Liver (tissue), 9 donors: Measurements from ENCODE around the gene NTMT2. TPM values are rescaled to one million over a fixed set of nuclear protein-coding genes. Genes with fewer than 3 reads are reported as not detected.

Experiments
- DNase-seq: peaks from one replicate; pipeline ENCODE4 v3.0.0-alpha.2; 2017; ENCODE audit warnings: low spot score
- H3K27ac ChIP-seq, 2 donors: one replicate each; pipeline ENCODE4 v1.7.0; 2013; ENCODE audit warnings: inconsistent platforms in 2 of 2, low read length in 2 of 2, control low read depth in 1 of 2, low read depth in 1 of 2, mild to moderate bottlenecking in 1 of 2
- H3K27me3 ChIP-seq, 4 donors: one replicate each; pipeline versions ENCODE4 v1.6.1 to v1.7.0; 2013; ENCODE audit warnings: low read length in 3 of 4, inconsistent platforms in 1 of 4, mild to moderate bottlenecking in 1 of 4, moderate library complexity in 1 of 4; ENCODE audit not compliant: control insufficient read depth in 4 of 4, insufficient read depth in 4 of 4
- H3K36me3 ChIP-seq, 4 donors: one replicate each; pipeline versions ENCODE4 v1.6.1 to v1.7.0; 2013; ENCODE audit warnings: low read length in 3 of 4, mild to moderate bottlenecking in 3 of 4, low read depth in 1 of 4, moderate library complexity in 1 of 4; ENCODE audit not compliant: control insufficient read depth in 4 of 4, insufficient read depth in 3 of 4
- H3K4me1 ChIP-seq, 4 donors: one replicate each; pipeline versions ENCODE4 v1.6.1 to v1.7.0; 2013; ENCODE audit warnings: low read length in 3 of 4, mild to moderate bottlenecking in 3 of 4, moderate library complexity in 1 of 4; ENCODE audit not compliant: control insufficient read depth in 4 of 4, insufficient read depth in 4 of 4
- H3K4me3 ChIP-seq, 3 donors: one replicate each; pipeline versions ENCODE4 v1.6.1 to v1.7.0; 2013; ENCODE audit warnings: low read length in 3 of 3, control low read depth in 1 of 3, low read depth in 1 of 3, mild to moderate bottlenecking in 1 of 3
- H3K9ac ChIP-seq, 2 donors: one replicate each; pipeline ENCODE4 v1.7.0; 2013; ENCODE audit warnings: low read length in 2 of 2, mild to moderate bottlenecking in 2 of 2, moderate library complexity in 2 of 2, control low read depth in 1 of 2, low read depth in 1 of 2
- H3K9me3 ChIP-seq, 4 donors: one replicate each; pipeline versions ENCODE4 v1.6.1 to v1.7.0; 2013; ENCODE audit warnings: low read length in 3 of 4; ENCODE audit not compliant: control insufficient read depth in 4 of 4
- ATF3 ChIP-seq: IDR thresholded peaks from 2 replicates; pipeline ENCODE4 v1.6.1; 2016; ENCODE audit warnings: antibody characterized with exemption
- CTCF ChIP-seq: fragments of 150-350 bp; IDR thresholded peaks from 2 replicates; pipeline ENCODE4 v1.5.1; 2017; ENCODE audit warnings: improper control_type of control experiment, low read depth, low read length; ENCODE audit not compliant: missing input control
- EGR1 ChIP-seq, 2 donors: IDR thresholded peaks; 2 replicates each; pipeline ENCODE4 v1.6.1; 2016 to 2018; ENCODE audit warnings: antibody characterized with exemption in 2 of 2, low read depth in 2 of 2
- FOXA1 ChIP-seq: IDR thresholded peaks from 2 replicates; pipeline ENCODE4 v1.6.1; 2016; ENCODE audit warnings: antibody characterized with exemption
- GABPA ChIP-seq, 2 donors: IDR thresholded peaks in 1 of 2; conservative IDR thresholded peaks in 1 of 2; 2 replicates each; pipeline ENCODE4 v1.6.1; 2016; ENCODE audit warnings: antibody characterized with exemption in 2 of 2, mild to moderate bottlenecking in 1 of 2, moderate library complexity in 1 of 2
- HNF4A ChIP-seq, 2 donors: conservative IDR thresholded peaks; 2 replicates each; pipeline ENCODE4 v1.6.1; 2016; ENCODE audit warnings: antibody characterized with exemption in 2 of 2, mild to moderate bottlenecking in 2 of 2
- HNF4G ChIP-seq: IDR thresholded peaks from 2 replicates; pipeline ENCODE4 v1.6.1; 2016; ENCODE audit warnings: antibody characterized with exemption
- JUND ChIP-seq, 2 donors: IDR thresholded peaks; 2 replicates each; pipeline ENCODE4 v1.6.1; 2016; ENCODE audit warnings: antibody characterized with exemption in 2 of 2
- MAX ChIP-seq: IDR thresholded peaks from 2 replicates; pipeline ENCODE4 v1.6.1; 2016; ENCODE audit warnings: antibody characterized with exemption
- NR2F2 ChIP-seq: IDR thresholded peaks from 2 replicates; pipeline ENCODE4 v1.6.1; 2016; ENCODE audit warnings: antibody characterized with exemption
- RAD21 ChIP-seq, 2 donors: IDR thresholded peaks; 2 replicates each; pipeline ENCODE4 v1.6.1; 2016; ENCODE audit warnings: antibody characterized with exemption in 2 of 2, mild to moderate bottlenecking in 2 of 2
- RXRA ChIP-seq, 2 donors: IDR thresholded peaks; 2 replicates each; pipeline ENCODE4 v1.6.1; 2017 to 2018; ENCODE audit warnings: antibody characterized with exemption in 2 of 2, mild to moderate bottlenecking in 1 of 2
- SP1 ChIP-seq: IDR thresholded peaks from 2 replicates; pipeline ENCODE4 v1.6.1; 2018; ENCODE audit warnings: antibody characterized with exemption, mild to moderate bottlenecking
- TAF1 ChIP-seq: conservative IDR thresholded peaks from 2 replicates; pipeline ENCODE4 v1.6.1; 2016; ENCODE audit warnings: antibody characterized with exemption, mild to moderate bottlenecking
- YY1 ChIP-seq: IDR thresholded peaks from 2 replicates; pipeline ENCODE4 v1.6.1; 2016; ENCODE audit warnings: antibody characterized with exemption, mild to moderate bottlenecking
- ZBTB33 ChIP-seq: IDR thresholded peaks from 2 replicates; pipeline ENCODE4 v1.6.1; 2016; ENCODE audit warnings: antibody characterized with exemption
- WGBS: extraction: QIAGEN DNeasy Blood & Tissue Kit; methylation state at CpG from one replicate; pipeline ENCODE4 v1.1.7; 2013; 5-methylcytosine and 5-hydroxymethylcytosine counted together
- polyA plus RNA-seq, 2 donors: library from polyadenylated mRNA; stranded (reverse) in 1 of 2; unstranded in 1 of 2; fragments of 200-250 nt in 1 of 2; fragments of >200 nt in 1 of 2; fragmentation: Nextera tagmentation in 1 of 2; extraction: Ambion mirVana in 1 of 2; gene quantifications; one replicate each; pipeline versions ENCODE4 v1.2.1 to v1.2.3, GENCODE V29; 2013 to 2015
- total RNA-seq, 2 donors: library from RNA; depleted of rRNA; stranded (reverse); fragments of >200 nt; gene quantifications; one replicate each; pipeline ENCODE4 v1.2.3, GENCODE V29; 2014
- donor health status: healthy.
- donor health status: healthy.
- donor health status: healthy.
- donor health status: healthy.
- donor health status: healthy.

NTMT2 gene
- total and polyA plus RNA-seq, 4 donors: not detected

GRCh38 chr1:170214117-170215032, 68.6 kb downstream of the NTMT2 start:
- 53% methylated on average over 10 of the region's 10 CpGs for WGBS
- no peaks in the 10 kb centered on the region for H3K9me3 ChIP-seq
- no peak for DNase-seq

More at GRCh38 chr1:170214117-170215032, 68.6 kb downstream of the NTMT2 start:
- TF ChIP-seq YY1: no peak
- TF ChIP-seq HNF4G: no peak
- no peak for TF ChIP-seq JUND (IDR thresholded peaks at IDR 0.05)
- no peak for TF ChIP-seq TAF1
- TF ChIP-seq ATF3: no peak
- no peak for TF ChIP-seq FOXA1
- TF ChIP-seq SP1: no peak
- no peak for TF ChIP-seq CTCF
- no peak for TF ChIP-seq RAD21 (IDR thresholded peaks at IDR 0.05)
- no peak for TF ChIP-seq GABPA (IDR thresholded peaks at IDR 0.05 in 1 of 2, conservative IDR thresholded peaks at IDR 0.05 in 1 of 2)
- TF ChIP-seq RXRA (IDR thresholded peaks at IDR 0.05): no peak
- TF ChIP-seq EGR1 (IDR thresholded peaks at IDR 0.05; ENCODE audit: low read depth in 2 of 2): no peak
- TF ChIP-seq ZBTB33: no peak
- no peak for TF ChIP-seq NR2F2
- no peak for TF ChIP-seq MAX
- no peak for TF ChIP-seq HNF4A (conservative IDR thresholded peaks at IDR 0.05)
- H3K4me1 ChIP-seq: no peaks in the 10 kb centered on the region
- no peaks in the 10 kb centered on the region for H3K27me3 ChIP-seq
- no peak overlapping the region for H3K27ac ChIP-seq
- no peak overlapping the region for H3K9ac ChIP-seq
- H3K4me3 ChIP-seq: no peak overlapping the region
- no peaks in the 10 kb centered on the region for H3K36me3 ChIP-seq
